ENCODE measurements around the gene LPA.
"Not testable (repeated sequence)": the region's sequence is repeated elsewhere in the genome, so short reads cannot be mapped to it uniquely, and the experiment has no call there.

Gene LPA

GRCh38 chr6:160664198-160664597 is at the start of gene LPA:
Gene LPA, minus strand, starts transcription at chr6:160664275. Its CDS starts 61 bp downstream, at chr6:160664214.
- not testable (repeated sequence) for DNase-seq

- not testable (repeated sequence) for DNase-seq
Observed at GRCh38 chr6:160708993-160709392, 44.9 kb upstream of the LPA start.

- DNase-seq = not testable (repeated sequence)
Observed at GRCh38 chr6:160704688-160705087, 40.6 kb upstream of the LPA start.

- DNase-seq = not testable (repeated sequence)
Observed at GRCh38 chr6:160701918-160702680, 38.0 kb upstream of the LPA start, which contains the start of gene PLG. Gene PLG, plus strand, starts transcription at chr6:160702244. Its CDS starts 61 bp downstream, at chr6:160702305.

GRCh38 chr6:160697826-160698225 is 33.8 kb upstream of the LPA start:
- DNase-seq = no peak

- not testable (repeated sequence) for DNase-seq
Observed at GRCh38 chr6:160696884-160697283, 32.8 kb upstream of the LPA start.

- DNase-seq = not testable (repeated sequence)
Observed at GRCh38 chr6:160695622-160696021, 31.5 kb upstream of the LPA start.

GRCh38 chr6:160695025-160695424 is 30.9 kb upstream of the LPA start:
- DNase-seq = not testable (repeated sequence)

GRCh38 chr6:160692369-160692959 is 28.4 kb upstream of the LPA start:
- DNase-seq = no peak

- no peak for DNase-seq
Observed at GRCh38 chr6:160691617-160692016, 27.5 kb upstream of the LPA start.

GRCh38 chr6:160690458-160690857 is 26.4 kb upstream of the LPA start:
- DNase-seq = no peak

- DNase-seq = no peak
Observed at GRCh38 chr6:160685762-160686450, 21.8 kb upstream of the LPA start.

- not testable (repeated sequence) for DNase-seq
Observed at GRCh38 chr6:160685101-160685761, 21.2 kb upstream of the LPA start.

- no peak for DNase-seq
Observed at GRCh38 chr6:160679402-160679769, 15.3 kb upstream of the LPA start.

- DNase-seq = no peak
Observed at GRCh38 chr6:160678744-160679401, 14.8 kb upstream of the LPA start.

GRCh38 chr6:160678230-160678629 is 14.2 kb upstream of the LPA start:
- DNase-seq = no peak

- DNase-seq = not testable (repeated sequence)
Observed at GRCh38 chr6:160676418-160676817, 12.3 kb upstream of the LPA start.

- no peak for DNase-seq
Observed at GRCh38 chr6:160668589-160668988, 4.5 kb upstream of the LPA start.

GRCh38 chr6:160667639-160668481 is 3.8 kb upstream of the LPA start:
- DNase-seq = peak; percentile 3

- DNase-seq = no peak
Observed at GRCh38 chr6:160662842-160663241, 1.2 kb downstream of the LPA start.

GRCh38 chr6:160662429-160662828 is 1.6 kb downstream of the LPA start:
- no peak for DNase-seq

GRCh38 chr6:160661216-160661615 is 2.9 kb downstream of the LPA start:
- DNase-seq = no peak
